ENCODE measurements around the gene RAPGEF4.
A peak's percentile ranks its signal among the peaks of the same experiment; 100 is the strongest.

RAPGEF4 gene

DNA sequence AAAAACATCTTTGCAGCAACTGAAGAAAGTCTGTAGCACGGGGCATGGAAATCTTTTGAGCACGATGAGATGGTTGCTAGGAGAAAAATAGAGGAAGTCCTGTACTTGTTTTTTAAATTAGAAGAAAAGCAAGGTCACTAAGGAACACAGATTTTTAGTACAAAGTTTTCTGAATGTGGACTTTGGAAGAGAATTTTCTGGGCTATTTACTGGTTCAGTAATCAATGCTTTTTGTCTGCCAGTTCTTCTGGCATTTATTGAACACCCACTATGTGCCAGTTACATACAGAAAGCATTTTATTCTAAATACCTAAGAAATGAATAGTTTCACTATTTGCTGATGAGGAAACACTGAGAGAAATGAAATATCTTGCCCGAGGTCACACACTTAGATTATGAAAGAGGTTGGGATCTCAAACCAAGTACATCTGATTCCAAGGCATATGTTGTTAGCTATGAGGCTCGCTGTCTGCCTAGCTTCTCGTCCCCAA is 324.4 kb downstream of the RAPGEF4 start:
- H3K36me3 ChIP-seq (ENCODE audit: control insufficient read depth in 1 of 2, insufficient read depth in 2 of 2, low read length in 2 of 2), result no peaks in the 10 kb centered on the region
- no CpG with 5 or more reads among the region's 5 CpGs for WGBS (ENCODE audit: extremely low coverage, insufficient coverage, insufficient read length)
- H3K9me3 ChIP-seq (ENCODE audit: insufficient read depth, low read depth, low read length), result no peaks in the 10 kb centered on the region
- no peaks in the 10 kb centered on the region for H3K79me1 ChIP-seq (ENCODE audit: low read length)
- no peaks in the 10 kb centered on the region for H3K4me1 ChIP-seq (ENCODE audit: control insufficient read depth in 1 of 2, insufficient read depth in 2 of 2, low read length in 2 of 2)
- no peak overlapping the region for H3K9ac ChIP-seq (ENCODE audit: low read length)
- no peaks in the 10 kb centered on the region for H3K27me3 ChIP-seq (ENCODE audit: insufficient read depth, low read length)
- no peak overlapping the region for H2AFZ ChIP-seq (ENCODE audit: insufficient read depth, low read length, poor library complexity)
- H3K4me3 ChIP-seq (ENCODE audit: low read depth, low read length), result no peak overlapping the region
- H2AK5ac ChIP-seq (ENCODE audit: low read length), result no peak overlapping the region
- H4K12ac ChIP-seq (ENCODE audit: low read depth, low read length), result no peak overlapping the region
- H4K91ac ChIP-seq (ENCODE audit: low read depth, low read length), result no peak overlapping the region
- H3K27ac ChIP-seq (ENCODE audit: low read depth, low read length), result no peak overlapping the region
- DNase-seq, result peak in 1 of 2 donors; percentile 74
- no peak overlapping the region for H2BK12ac ChIP-seq (ENCODE audit: low read length)
- H4K8ac ChIP-seq (ENCODE audit: low read depth, low read length), result no peak overlapping the region
- no peaks in the 10 kb centered on the region for H3K79me2 ChIP-seq (ENCODE audit: control insufficient read depth, insufficient read depth, low read length, poor library complexity)
- H3K18ac ChIP-seq (ENCODE audit: low read length), result no peak overlapping the region
- H3K14ac ChIP-seq (ENCODE audit: low read length), result no peak overlapping the region
- H3K4me2 ChIP-seq (ENCODE audit: low read length), result no peak overlapping the region
- no peak overlapping the region for H2BK5ac ChIP-seq (ENCODE audit: low read depth, low read length, poor library complexity)
- H2BK120ac ChIP-seq (ENCODE audit: insufficient read depth, low read length, poor library complexity), result no peak overlapping the region
- H3K23ac ChIP-seq (ENCODE audit: low read length), result no peak overlapping the region
- H3K4ac ChIP-seq (ENCODE audit: low read depth, low read length), result no peak overlapping the region

DNA sequence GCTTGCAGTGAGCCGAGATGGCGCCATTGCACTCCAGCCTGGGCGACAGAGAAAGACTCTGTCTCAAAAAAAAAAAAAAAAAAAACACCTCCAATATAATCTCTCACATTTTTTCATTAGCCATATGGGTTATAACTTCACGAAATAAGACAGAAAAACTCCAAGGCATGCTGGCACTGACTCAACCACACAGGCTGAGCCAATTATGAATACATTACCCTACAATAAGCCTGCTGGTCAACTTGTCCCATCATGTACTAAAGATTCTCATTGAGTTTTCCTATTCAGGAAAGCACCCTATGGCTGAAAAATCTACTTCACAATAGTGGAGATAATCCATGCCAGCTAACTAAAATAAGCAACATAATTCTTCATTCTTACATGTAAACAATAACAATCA is 327.2 kb downstream of the RAPGEF4 start:
- H4K12ac ChIP-seq (ENCODE audit: low read depth, low read length), result no peak overlapping the region
- H4K8ac ChIP-seq (ENCODE audit: low read depth, low read length), result no peak overlapping the region
- H3K4me2 ChIP-seq (ENCODE audit: low read length), result no peak overlapping the region
- no peak overlapping the region for H3K4me3 ChIP-seq (ENCODE audit: low read depth, low read length)
- DNase-seq, result peak in 1 of 2 donors; percentile 35
- no peak overlapping the region for H2BK120ac ChIP-seq (ENCODE audit: insufficient read depth, low read length, poor library complexity)
- H3K27ac ChIP-seq (ENCODE audit: low read depth, low read length), result no peak overlapping the region
- no peak overlapping the region for H3K9ac ChIP-seq (ENCODE audit: low read length)
- H3K18ac ChIP-seq (ENCODE audit: low read length), result no peak overlapping the region
- no peaks in the 10 kb centered on the region for H3K79me2 ChIP-seq (ENCODE audit: control insufficient read depth, insufficient read depth, low read length, poor library complexity)
- no peak overlapping the region for H3K4ac ChIP-seq (ENCODE audit: low read depth, low read length)
- no peak overlapping the region for H3K23ac ChIP-seq (ENCODE audit: low read length)
- H3K27me3 ChIP-seq (ENCODE audit: insufficient read depth, low read length), result no peaks in the 10 kb centered on the region
- no peaks in the 10 kb centered on the region for H3K79me1 ChIP-seq (ENCODE audit: low read length)
- H2AFZ ChIP-seq (ENCODE audit: insufficient read depth, low read length, poor library complexity), result no peak overlapping the region
- H3K4me1 ChIP-seq (ENCODE audit: control insufficient read depth in 1 of 2, insufficient read depth in 2 of 2, low read length in 2 of 2), result no peaks in the 10 kb centered on the region
- H2AK5ac ChIP-seq (ENCODE audit: low read length), result no peak overlapping the region
- WGBS (ENCODE audit: extremely low coverage, insufficient coverage, insufficient read length), result no CpG with 5 or more reads among the region's 4 CpGs
- H2BK12ac ChIP-seq (ENCODE audit: low read length), result no peak overlapping the region
- no peak overlapping the region for H3K14ac ChIP-seq (ENCODE audit: low read length)
- H3K9me3 ChIP-seq (ENCODE audit: insufficient read depth, low read depth, low read length), result no peaks in the 10 kb centered on the region
- no peak overlapping the region for H2BK5ac ChIP-seq (ENCODE audit: low read depth, low read length, poor library complexity)
- no peaks in the 10 kb centered on the region for H3K36me3 ChIP-seq (ENCODE audit: control insufficient read depth in 1 of 2, insufficient read depth in 2 of 2, low read length in 2 of 2)
- H4K91ac ChIP-seq (ENCODE audit: low read depth, low read length), result no peak overlapping the region

DNA sequence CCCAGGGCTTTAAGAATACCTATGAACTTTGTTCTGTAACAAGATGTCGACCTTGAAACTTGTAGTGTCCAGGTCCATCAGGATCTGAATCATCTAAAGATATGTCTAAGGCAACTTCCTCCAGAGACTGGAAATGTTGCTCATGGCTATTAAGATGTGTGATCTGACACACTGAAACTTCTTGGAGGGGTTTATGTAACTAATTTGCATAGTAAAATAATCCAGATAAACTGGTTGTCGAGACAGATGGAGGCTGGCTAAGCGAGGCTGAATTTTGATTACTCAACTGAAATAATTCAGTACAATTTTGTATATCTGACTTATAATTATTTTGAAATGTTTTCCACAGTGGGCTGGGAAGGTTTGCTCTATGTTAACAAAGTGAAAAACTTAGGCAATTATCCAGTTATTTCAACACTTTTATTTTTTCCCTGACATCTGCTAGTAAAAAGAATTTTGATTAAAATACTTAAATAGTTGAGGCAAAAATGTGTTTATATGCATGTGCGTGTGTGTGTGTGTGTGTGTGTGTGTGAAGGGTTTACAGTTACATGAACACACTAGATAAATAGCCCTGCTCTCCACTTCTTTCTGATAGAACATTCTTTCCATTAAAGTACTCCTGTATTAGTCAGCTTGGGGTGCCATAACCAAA is 328.6 kb downstream of the RAPGEF4 start:
- H3K79me1 ChIP-seq (ENCODE audit: low read length), result no peaks in the 10 kb centered on the region
- no peak overlapping the region for H3K14ac ChIP-seq (ENCODE audit: low read length)
- WGBS (ENCODE audit: extremely low coverage, insufficient coverage, insufficient read length), result no CpG with 5 or more reads among the region's 4 CpGs

DNA sequence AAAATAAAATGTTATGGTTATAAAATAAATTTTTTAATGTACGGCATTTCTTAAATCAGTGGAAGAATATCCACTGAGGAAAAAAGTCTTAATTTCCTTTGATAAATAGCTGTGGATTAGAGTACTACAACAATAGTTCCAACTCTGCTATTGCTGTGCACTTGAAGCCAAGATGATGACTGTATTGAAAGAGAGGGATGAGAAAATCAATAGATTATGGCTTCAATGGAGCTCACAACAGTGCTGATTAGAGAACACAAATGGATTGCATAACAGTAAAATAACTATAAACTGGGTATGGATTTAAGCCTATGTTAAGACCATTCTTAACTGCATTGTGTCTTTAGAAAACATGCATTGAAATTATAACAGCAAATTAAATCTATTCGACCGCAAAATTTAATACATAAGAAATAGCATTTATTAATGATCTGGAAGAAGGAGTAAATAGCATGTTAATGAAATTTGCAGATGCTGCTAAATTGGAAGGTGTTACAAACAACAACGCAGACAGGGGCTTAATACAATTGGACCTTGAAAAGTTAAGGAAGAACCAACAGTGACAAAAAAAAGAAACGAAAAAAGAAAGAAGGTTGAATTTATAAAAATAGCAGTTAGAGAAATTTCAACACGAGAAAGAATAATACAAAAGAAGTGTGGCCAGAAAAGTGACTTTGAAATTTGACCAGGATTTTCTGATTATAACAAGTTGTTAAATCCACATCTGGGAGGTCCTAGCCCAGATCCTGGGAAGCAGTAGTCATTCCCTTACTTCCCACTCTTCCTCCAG is 331.4 kb downstream of the RAPGEF4 start:
- Histone ChIP-seq H3K4me2 (ENCODE audit: low read length) (no peak overlapping the region), H2BK120ac (ENCODE audit: insufficient read depth, low read length, poor library complexity) (no peak overlapping the region), H4K12ac (ENCODE audit: low read depth, low read length) (no peak overlapping the region), H3K4me3 (ENCODE audit: low read depth, low read length) (no peak overlapping the region), H3K79me1 (ENCODE audit: low read length) (no peaks in the 10 kb centered on the region), H3K27ac (ENCODE audit: low read depth, low read length) (no peak overlapping the region), H3K4ac (ENCODE audit: low read depth, low read length) (no peak overlapping the region), H4K8ac (ENCODE audit: low read depth, low read length) (no peak overlapping the region), H4K91ac (ENCODE audit: low read depth, low read length) (no peak overlapping the region), H2BK12ac (ENCODE audit: low read length) (no peak overlapping the region), H3K9ac (ENCODE audit: low read length) (no peak overlapping the region), H3K23ac (ENCODE audit: low read length) (no peak overlapping the region), H3K9me3 (ENCODE audit: insufficient read depth, low read depth, low read length) (no peaks in the 10 kb centered on the region), H3K79me2 (ENCODE audit: control insufficient read depth, insufficient read depth, low read length, poor library complexity) (no peaks in the 10 kb centered on the region), H3K4me1 (ENCODE audit: control insufficient read depth in 1 of 2, insufficient read depth in 2 of 2, low read length in 2 of 2) (no peaks in the 10 kb centered on the region), H2AK5ac (ENCODE audit: low read length) (no peak overlapping the region), H3K14ac (ENCODE audit: low read length) (no peak overlapping the region), H3K18ac (ENCODE audit: low read length) (no peak overlapping the region), H2BK5ac (ENCODE audit: low read depth, low read length, poor library complexity) (no peak overlapping the region), H3K27me3 (ENCODE audit: insufficient read depth, low read length) (no peaks in the 10 kb centered on the region), H2AFZ (ENCODE audit: insufficient read depth, low read length, poor library complexity) (no peak overlapping the region), H3K36me3 (ENCODE audit: control insufficient read depth in 1 of 2, insufficient read depth in 2 of 2, low read length in 2 of 2) (no peaks in the 10 kb centered on the region)
- no CpG with 5 or more reads among the region's 6 CpGs for WGBS (ENCODE audit: extremely low coverage, insufficient coverage, insufficient read length)
- no peak for DNase-seq

More for the DNA sequence above, 328.6 kb downstream of the RAPGEF4 start:
- Histone ChIP-seq H4K8ac (ENCODE audit: low read depth, low read length) (no peak overlapping the region), H4K12ac (ENCODE audit: low read depth, low read length) (no peak overlapping the region), H4K91ac (ENCODE audit: low read depth, low read length) (no peak overlapping the region), H3K4me2 (ENCODE audit: low read length) (no peak overlapping the region), H3K4me1 (ENCODE audit: control insufficient read depth in 1 of 2, insufficient read depth in 2 of 2, low read length in 2 of 2) (no peaks in the 10 kb centered on the region), H3K9me3 (ENCODE audit: insufficient read depth, low read depth, low read length) (no peaks in the 10 kb centered on the region), H3K36me3 (ENCODE audit: control insufficient read depth in 1 of 2, insufficient read depth in 2 of 2, low read length in 2 of 2) (no peaks in the 10 kb centered on the region), H3K79me2 (ENCODE audit: control insufficient read depth, insufficient read depth, low read length, poor library complexity) (no peaks in the 10 kb centered on the region), H3K23ac (ENCODE audit: low read length) (no peak overlapping the region), H3K9ac (ENCODE audit: low read length) (no peak overlapping the region), H2BK12ac (ENCODE audit: low read length) (no peak overlapping the region), H3K4me3 (ENCODE audit: low read depth, low read length) (no peak overlapping the region), H3K18ac (ENCODE audit: low read length) (no peak overlapping the region), H3K27me3 (ENCODE audit: insufficient read depth, low read length) (no peaks in the 10 kb centered on the region), H2BK5ac (ENCODE audit: low read depth, low read length, poor library complexity) (no peak overlapping the region), H3K4ac (ENCODE audit: low read depth, low read length) (no peak overlapping the region), H2AK5ac (ENCODE audit: low read length) (no peak overlapping the region), H2AFZ (ENCODE audit: insufficient read depth, low read length, poor library complexity) (no peak overlapping the region), H3K27ac (ENCODE audit: low read depth, low read length) (no peak overlapping the region), H2BK120ac (ENCODE audit: insufficient read depth, low read length, poor library complexity) (no peak overlapping the region)
- DNase-seq, result no peak

Data from trophoblast cell (in vitro differentiated cells and primary cell).